Right ventricle myocardium superior (tissue), 1 donor: ENCODE results near the gene VDR. TPM values are rescaled to one million over a fixed set of nuclear protein-coding genes. Genes with fewer than 3 reads are reported as not detected.

Experiments
- ATAC-seq: fragments of 200-7000 bp; cut with Tn5 transposase; one replicate; pipeline ENCODE4 v1.9.1; 2020; ENCODE audit warnings: mild to moderate bottlenecking; ENCODE audit not compliant: poor library complexity
- DNase-seq: peaks from one replicate; pipeline ENCODE4 v3.0.0-alpha.2; 2020
- intact Hi-C: fragments of 100-400 bp; cut with DNase I; formaldehyde crosslinking; loops from one replicate; pipeline ENCODE4 v1.11.2; 2022
- long read RNA-seq: library from polyadenylated mRNA; unstranded; transcript quantifications from one replicate; pipeline ENCODE4 v2.0.0, GENCODE V29; 2021
- total RNA-seq: library from RNA; stranded (reverse); fragmentation: NEBNext Ultra II Directional; extraction: Animal tissue kit (Norgen Biotek cat#: 25700); gene quantifications from one replicate; pipeline ENCODE4 v1.2.1, GENCODE V29; 2021
- donor health status: DM: no; HTN: yes; CAD: no; lungs with severe emphysema.

The VDR gene
- 0.11 TPM for total RNA-seq
- long read RNA-seq, partial matches to known transcripts: 0 of 1 reads
- long read RNA-seq, other reads (novel, unspliced or antisense): 1 of 1 reads

GRCh38 chr12:47904713-47905709, at the start of gene VDR:
Gene VDR (minus strand): TSS chr12:47904994. CDS start chr12:47879113, 25,881 bp downstream.
- peak; percentile 89 for ATAC-seq
- intact Hi-C loops: loop anchor here (5.0 kb wide), 1 partner anchor 42 kb away; no protein-coding TSS in a partner anchor
- DNase-seq: peak; percentile 79

DNA sequence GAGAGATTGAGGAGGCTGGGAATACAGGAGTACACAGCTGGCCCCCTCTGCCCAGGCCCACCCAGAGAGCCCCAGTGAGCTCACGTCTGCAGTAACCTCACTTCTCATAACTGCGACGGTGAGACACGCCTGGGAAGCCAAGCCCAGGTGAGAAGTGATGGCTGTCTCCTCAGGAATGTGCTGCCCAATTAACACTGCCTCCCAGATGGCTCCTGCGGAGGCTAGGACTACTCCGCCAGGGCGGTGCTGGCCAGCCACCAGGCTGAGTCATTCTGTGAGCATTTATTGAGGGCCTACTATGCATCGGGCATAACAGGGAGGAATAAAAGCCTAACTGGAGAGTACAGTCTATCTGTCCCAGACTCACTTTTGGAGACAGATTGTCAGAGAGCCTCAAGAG, 49.3 kb upstream of the VDR start:
- intact Hi-C loops: no loop called here
- no peak for ATAC-seq
- no peak for DNase-seq

- intact Hi-C loops: no loop called here
- DNase-seq (no peak), ATAC-seq (no peak)
Measured at GRCh38 chr12:47950856-47951468, 46.2 kb upstream of the VDR start.

DNA sequence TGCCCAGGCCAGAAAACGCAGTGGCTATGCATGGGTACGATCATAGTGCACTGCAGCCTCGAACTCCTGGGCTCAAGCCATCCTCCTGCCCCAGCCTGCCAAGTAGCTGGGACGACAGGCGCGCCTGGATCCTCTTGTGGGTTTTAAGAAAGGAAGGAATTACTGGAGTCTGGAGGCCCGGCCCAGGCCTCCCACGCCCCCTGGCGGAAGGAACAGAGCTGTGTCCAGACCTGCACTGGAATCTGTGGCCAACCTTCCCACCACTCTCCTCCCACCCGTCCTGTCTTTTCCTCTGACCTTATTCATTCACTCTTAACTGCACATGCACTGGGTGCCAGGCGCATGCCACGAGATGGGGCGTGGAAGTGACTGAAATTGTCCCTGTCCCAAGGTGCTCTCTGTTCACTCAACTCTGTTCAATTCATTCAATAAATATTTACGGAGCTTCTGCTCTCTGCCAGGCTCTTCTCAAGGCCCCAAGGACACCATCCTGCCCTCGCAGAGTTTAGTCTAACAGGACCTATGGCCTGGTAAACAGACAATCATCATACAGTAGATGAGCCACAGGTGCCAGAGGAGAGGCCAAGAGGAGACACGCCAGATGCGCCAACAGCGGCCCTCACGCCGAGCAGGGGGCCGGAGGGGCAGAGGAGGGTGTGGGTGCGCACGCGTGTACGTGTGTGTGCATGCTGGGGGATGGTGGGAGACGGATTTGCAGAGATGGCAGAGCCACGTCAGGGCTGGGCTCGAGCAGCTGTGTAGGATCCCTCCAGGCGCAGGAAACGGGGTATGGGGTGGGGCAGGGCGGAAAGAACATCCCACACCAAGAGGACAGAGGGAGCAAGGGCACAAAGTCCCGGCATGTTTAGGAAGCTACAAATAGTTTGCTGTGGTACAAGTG, 44.9 kb upstream of the VDR start:
- ATAC-seq: peak; percentile 96
- peak; percentile 88 for DNase-seq
- intact Hi-C loops: loop anchor here (5.0 to 10.0 kb wide), 2 partner anchors 47 to 215 kb away; partner anchors contain the start of gene VDR

- DNase-seq: no peak
- intact Hi-C loops: loop anchor here (5.0 to 10.0 kb wide), 2 partner anchors 45 to 217 kb away; partner anchors contain the start of gene VDR
Measured at GRCh38 chr12:47947341-47947740, 42.5 kb upstream of the VDR start.

DNA sequence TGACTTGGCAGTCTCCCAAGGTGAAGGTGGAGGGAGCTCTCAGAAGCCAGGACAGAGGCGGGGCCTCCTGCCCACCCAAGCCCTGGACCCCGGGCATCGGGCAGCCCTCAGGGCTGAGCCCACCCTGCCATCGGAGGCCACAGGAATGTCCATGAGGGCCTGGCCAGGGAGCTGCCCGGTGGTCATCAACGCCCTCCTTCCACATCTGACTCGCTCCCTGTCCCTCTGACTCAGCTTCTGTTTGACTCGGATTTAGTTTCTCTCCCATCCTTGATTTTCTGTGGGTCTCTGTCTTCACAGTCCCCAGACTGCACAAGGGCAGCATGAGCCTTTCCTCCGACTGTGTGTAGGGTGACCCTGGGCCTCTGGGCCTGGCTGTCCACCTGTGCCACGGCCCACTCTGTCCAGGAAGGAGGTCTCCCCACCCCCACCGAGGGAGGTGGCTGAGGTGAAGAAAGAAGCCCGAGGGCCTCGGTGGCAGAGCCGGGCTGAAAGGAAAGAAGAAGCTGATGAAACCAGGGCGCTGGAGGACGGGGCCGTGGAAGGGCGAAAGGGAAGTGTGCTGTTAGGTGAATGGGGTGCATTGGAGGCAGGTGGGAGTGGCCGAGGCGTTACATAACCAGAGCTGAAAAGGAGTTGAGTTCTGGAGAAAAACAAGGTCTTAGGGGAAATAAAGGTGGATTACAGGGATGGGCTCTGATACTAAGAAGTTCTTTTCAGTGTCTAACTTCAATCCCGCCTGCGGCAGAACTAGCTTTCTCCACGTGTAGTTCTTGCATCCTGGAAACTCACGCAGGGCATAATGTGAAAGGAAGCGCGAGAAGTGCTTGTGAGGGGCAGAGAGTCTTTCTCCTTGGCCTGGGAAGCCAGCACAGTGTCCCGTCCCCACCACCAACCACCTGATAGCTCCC, 41.9 kb upstream of the VDR start:
- no peak for ATAC-seq
- intact Hi-C loops: loop anchor here (5.0 to 10.0 kb wide), 2 partner anchors 44 to 218 kb away; partner anchors contain the start of gene VDR

More at GRCh38 chr12:47947341-47947740, 42.5 kb upstream of the VDR start:
- ATAC-seq: no peak

GRCh38 chr12:47945341-47945728, 40.5 kb upstream of the VDR start:
- no peak for ATAC-seq
- intact Hi-C loops: loop anchor here (5.0 to 10.0 kb wide), 2 partner anchors 43 to 219 kb away; partner anchors contain the start of gene VDR
- no peak for DNase-seq

More for the DNA sequence above, 41.9 kb upstream of the VDR start:
- no peak for DNase-seq

DNA sequence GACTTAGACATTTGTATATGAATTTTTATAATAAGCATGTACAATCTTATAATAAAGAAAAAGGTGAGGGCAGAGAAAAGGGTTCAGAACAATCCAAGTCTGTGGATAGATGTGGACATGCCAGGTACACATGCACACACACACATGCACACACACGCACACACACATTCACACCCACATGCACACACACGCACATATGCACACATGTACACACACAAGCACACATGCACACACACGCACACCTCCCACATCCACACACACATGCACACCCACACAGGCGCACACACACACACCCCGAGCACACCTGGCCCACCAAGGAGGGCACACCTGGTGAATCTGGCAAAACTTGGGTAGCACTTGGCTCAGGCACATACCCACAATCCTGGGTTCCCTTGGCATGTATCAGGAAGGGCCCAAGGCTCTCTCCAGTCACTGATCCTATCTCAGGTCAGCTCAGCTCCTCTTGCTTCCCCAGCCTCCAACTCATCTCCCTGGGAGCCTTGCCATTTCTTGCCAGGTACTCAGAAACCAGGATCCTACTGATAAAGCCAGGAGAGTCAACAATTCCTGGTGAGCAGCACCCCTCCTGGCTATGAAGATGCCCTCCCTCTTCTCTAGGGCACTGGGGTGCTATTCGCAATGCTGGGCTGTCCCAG, 40.0 kb upstream of the VDR start:
- no peak for ATAC-seq
- no peak for DNase-seq
- intact Hi-C loops: loop anchor here (5.0 to 10.0 kb wide), 2 partner anchors 43 to 220 kb away; partner anchors contain the start of gene VDR

DNA sequence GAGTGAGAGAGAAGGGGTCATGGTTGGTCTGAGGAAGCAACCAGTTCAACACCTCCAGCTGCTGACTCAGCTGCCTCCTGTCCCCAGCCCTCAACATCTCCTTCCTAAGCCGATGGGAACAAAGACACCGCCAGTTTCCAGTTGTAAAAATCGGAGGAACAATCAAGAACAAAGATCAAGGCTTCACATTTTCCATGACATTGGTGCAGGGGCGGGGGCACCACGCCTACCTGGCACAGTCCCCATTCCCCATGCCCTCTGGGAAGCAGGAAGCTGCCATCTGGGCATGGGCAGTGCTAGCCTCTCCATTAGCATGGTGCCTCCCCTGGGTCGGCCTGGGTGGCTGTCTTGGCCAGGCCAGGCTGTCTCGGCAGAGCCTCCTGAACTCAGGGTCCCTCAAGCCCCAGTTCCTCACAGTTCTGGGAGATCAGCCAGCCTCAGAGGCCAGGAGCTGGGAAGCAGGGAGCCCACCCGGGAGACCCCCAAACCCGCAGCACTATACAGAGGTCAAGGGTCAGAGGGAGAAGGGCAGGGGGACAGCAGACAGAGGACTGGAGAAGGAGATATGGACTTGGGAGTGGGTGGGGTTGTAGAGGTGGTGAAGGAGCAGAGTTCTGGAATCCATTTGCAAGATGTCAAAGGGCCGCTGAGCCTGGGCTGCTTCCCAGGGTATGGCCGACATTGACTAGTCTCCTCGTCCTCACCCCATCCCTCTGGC, 39.0 kb upstream of the VDR start:
- no peak for DNase-seq
- intact Hi-C loops: loop anchor here (10.0 kb wide), 1 partner anchor 221 kb away; no protein-coding TSS in a partner anchor
- ATAC-seq: no peak

DNA sequence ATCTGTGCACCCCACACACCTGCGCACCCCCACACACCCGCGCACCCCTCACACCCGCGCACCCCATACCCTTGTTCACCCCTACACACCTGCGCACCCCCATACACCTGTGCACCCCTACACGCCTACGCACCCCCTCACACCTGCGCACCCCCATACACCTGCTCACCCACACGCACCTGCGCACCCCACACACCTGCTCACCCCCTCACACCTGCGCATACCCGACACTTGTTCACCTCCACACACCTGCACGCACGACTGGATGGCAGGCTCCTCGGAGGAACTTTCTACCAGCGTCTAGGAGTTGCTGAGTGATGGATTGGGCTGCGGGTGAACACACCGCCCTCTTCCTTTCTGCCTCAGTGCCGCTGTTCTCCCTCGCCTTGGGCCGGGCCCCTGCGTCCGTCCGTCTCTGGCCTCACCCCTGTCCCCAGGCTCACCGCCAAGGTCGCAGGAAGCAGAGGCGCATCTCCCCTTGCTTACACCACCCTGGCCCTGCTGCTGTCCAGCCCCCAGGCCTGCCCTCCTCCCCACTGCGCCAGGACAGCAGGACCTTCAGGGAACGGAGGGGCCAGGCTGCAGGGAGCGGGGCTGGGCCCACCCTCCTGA, 37.9 kb upstream of the VDR start:
- DNase-seq (no peak), ATAC-seq (no peak)
- intact Hi-C loops: loop anchor here (10.0 kb wide), 1 partner anchor 222 kb away; no protein-coding TSS in a partner anchor

- DNase-seq: no peak
- intact Hi-C loops: loop anchor here (10.0 kb wide), 1 partner anchor 223 kb away; no protein-coding TSS in a partner anchor
- ATAC-seq: no peak
Measured at GRCh38 chr12:47941871-47942613, 37.2 kb upstream of the VDR start.

DNA sequence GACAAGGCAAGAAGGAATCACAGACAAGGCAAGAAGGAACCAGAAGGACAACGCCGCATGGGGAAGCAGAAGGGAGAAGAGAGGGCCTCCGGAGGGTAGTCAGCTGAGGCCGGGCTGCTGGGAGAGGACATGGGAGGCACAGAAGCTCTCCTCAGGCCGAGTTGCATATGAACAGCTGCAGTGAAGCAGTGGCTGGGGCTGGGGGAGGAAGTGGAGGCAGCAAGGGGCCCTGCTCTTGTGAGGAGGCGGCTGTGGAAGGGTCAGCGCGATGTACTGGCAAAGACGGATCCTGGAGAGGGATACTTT, 36.6 kb upstream of the VDR start:
- intact Hi-C loops: loop anchor here (10.0 kb wide), 1 partner anchor 223 kb away; no protein-coding TSS in a partner anchor
- ATAC-seq (no peak), DNase-seq (no peak)

DNA sequence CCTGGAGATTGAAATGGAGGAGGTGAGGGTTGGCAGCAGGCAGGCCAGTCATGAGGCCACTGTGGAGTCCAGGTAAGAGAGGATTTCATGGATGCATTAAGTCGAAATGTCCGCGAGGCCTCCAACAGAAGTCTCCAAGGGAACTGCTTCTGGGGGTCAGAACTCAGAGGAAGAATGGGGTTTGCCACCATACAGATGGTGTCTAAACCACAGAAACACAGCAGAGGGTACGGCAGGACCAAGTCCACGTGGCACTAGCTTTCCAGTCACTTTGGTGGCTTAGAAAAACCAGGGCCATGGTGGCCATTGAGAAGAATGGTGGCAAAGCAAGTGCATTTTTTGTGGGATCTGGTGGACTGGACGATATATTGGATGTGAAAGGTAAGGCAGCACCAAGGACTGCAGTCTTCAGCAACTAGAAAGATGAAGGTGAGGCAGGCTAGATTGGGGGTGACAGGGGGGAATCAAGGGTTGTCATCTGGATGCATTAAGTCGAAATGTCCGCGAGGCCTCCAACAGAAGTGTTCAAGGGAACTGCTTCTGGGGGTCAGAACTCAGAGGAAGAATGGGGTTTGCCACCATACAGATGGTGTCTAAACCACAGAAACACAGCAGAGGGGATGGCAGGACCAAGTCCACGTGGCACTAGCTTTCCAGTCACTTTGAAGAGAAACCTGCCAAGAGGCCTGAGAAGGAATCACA, 36.1 kb upstream of the VDR start:
- intact Hi-C loops: loop anchor here (10.0 kb wide), 1 partner anchor 224 kb away; no protein-coding TSS in a partner anchor
- DNase-seq: no peak

GRCh38 chr12:47939009-47939601, 34.3 kb upstream of the VDR start:
- intact Hi-C loops: no loop called here
- ATAC-seq: peak; percentile 86
- DNase-seq: peak; percentile 74

More for the DNA sequence above, 36.1 kb upstream of the VDR start:
- ATAC-seq: no peak
